22Rv1 (cell line): ENCODE results near the gene CCL22.

Experiments used
- CTCF ChIP-seq: fragments of 450-650 bp; IDR thresholded peaks from 2 replicates; pipeline ENCODE4 v1.5.1; 2017; ENCODE audit warnings: mild to moderate bottlenecking
- ZFX ChIP-seq: fragments of 450-650 bp; IDR thresholded peaks from 2 replicates; pipeline ENCODE4 v1.6.1; 2017; ENCODE audit warnings: antibody characterized with exemption, borderline replicate concordance

- TF ChIP-seq CTCF (no peak), ZFX (no peak)
Measured at GRCh38 chr16:57319646-57320045, 38.9 kb upstream of the CCL22 start.
